Thyroid gland (tissue), 4 donors: ENCODE data around the gene CD274.

Experiments
- CTCF ChIP-seq, 6 experiments: fragments of 200-600 bp in 3 of 6; fragments of 450-650 bp in 3 of 6; sonication (generic) in 3 of 6; IDR thresholded peaks; one replicate each; pipeline ENCODE4 v1.5.1; 2016 to 2019; ENCODE audit warnings: antibody characterized with exemption in 6 of 6, mild to moderate bottlenecking in 2 of 6, inconsistent platforms in 1 of 6, moderate library complexity in 1 of 6
- POLR2A ChIP-seq, 2 donors: fragments of 450-650 bp; IDR thresholded peaks; one replicate each; pipeline ENCODE4 v1.6.1; 2017; ENCODE audit warnings: antibody characterized with exemption in 2 of 2, mild to moderate bottlenecking in 2 of 2, moderate library complexity in 1 of 2

GRCh38 chr9:5419987-5420386, 30.4 kb upstream of the CD274 start:
- TF ChIP-seq CTCF (IDR thresholded peaks at IDR 0.05) (no peak), POLR2A (IDR thresholded peaks at IDR 0.05) (no peak)
